ENCODE data around the gene MEIS2. TPM values are rescaled to one million over a fixed set of nuclear protein-coding genes. Genes with fewer than 3 reads are reported as not detected.

The MEIS2 gene
- total RNA-seq, 1 donor from 2014 or later, result 58.5 TPM

- Mint-ChIP-seq H3K4me3 (no peak overlapping the region), H3K27me3 (ENCODE audit: low read depth) (peaks cover 6% of the 10 kb centered on the region), H3K27ac (ENCODE audit: unreplicated experiment) (no peak overlapping the region), H3K9me3 (no peaks in the 10 kb centered on the region), H3K4me1 (peaks cover 6% of the 10 kb centered on the region), H3K36me3 (ENCODE audit: low read depth) (peaks cover 3% of the 10 kb centered on the region)
- TF ChIP-seq, protein P1, sequence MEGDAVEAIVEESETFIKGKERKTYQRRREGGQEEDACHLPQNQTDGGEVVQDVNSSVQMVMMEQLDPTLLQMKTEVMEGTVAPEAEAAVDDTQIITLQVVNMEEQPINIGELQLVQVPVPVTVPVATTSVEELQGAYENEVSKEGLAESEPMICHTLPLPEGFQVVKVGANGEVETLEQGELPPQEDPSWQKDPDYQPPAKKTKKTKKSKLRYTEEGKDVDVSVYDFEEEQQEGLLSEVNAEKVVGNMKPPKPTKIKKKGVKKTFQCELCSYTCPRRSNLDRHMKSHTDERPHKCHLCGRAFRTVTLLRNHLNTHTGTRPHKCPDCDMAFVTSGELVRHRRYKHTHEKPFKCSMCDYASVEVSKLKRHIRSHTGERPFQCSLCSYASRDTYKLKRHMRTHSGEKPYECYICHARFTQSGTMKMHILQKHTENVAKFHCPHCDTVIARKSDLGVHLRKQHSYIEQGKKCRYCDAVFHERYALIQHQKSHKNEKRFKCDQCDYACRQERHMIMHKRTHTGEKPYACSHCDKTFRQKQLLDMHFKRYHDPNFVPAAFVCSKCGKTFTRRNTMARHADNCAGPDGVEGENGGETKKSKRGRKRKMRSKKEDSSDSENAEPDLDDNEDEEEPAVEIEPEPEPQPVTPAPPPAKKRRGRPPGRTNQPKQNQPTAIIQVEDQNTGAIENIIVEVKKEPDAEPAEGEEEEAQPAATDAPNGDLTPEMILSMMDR (conservative IDR thresholded peaks at IDR 0.05), result no peak
- no peak for DNase-seq (ENCODE audit: low read depth, low spot score)
Observed at GRCh38 chr15:36841193-36841592, 259.2 kb downstream of the MEIS2 start.

Small RNA genes lying within 50 kb of the gene (microRNA-seq; reads per million reads assigned to microRNA genes)
- not detected for gene MIR8063

Data from neural crest cell (in vitro differentiated cells).